Adipocyte (in vitro differentiated cells): Measurements from ENCODE around the gene ST6GALNAC6.
A peak's percentile ranks its signal among the peaks of the same experiment; 100 is the strongest.
"Not testable (repeated sequence)": the region's sequence is repeated elsewhere in the genome, so short reads cannot be mapped to it uniquely, and the experiment has no call there.

Experiments used
- DNase-seq: peaks from one replicate; pipeline ENCODE4 v3.0.0-alpha.2; 2015; ENCODE audit warnings: low read depth
- H3K27me3 ChIP-seq: replicated peaks from 2 replicates; pipeline ENCODE4 v1.7.0; 2013; ENCODE audit warnings: mild to moderate bottlenecking, low read length, moderate library complexity; ENCODE audit not compliant: control insufficient read depth, insufficient read depth
- H3K36me3 ChIP-seq: 2 replicates; pipeline ENCODE4 v1.7.0; 2013; ENCODE audit warnings: low read length, mild to moderate bottlenecking, moderate library complexity; ENCODE audit not compliant: control insufficient read depth, insufficient read depth, severe bottlenecking
- H3K4me1 ChIP-seq: 2 replicates; pipeline ENCODE4 v1.7.0; 2013; ENCODE audit warnings: mild to moderate bottlenecking, low read length, moderate library complexity; ENCODE audit not compliant: control insufficient read depth, insufficient read depth
- H3K4me3 ChIP-seq: 2 replicates; pipeline ENCODE4 v1.7.0; 2013; ENCODE audit warnings: mild to moderate bottlenecking, low read length, moderate library complexity
- H3K9ac ChIP-seq: 2 replicates; pipeline ENCODE4 v1.7.0; 2013; ENCODE audit warnings: mild to moderate bottlenecking, low read length, moderate library complexity
- H3K9me3 ChIP-seq: 2 replicates; pipeline ENCODE4 v1.7.0; 2013; ENCODE audit warnings: mild to moderate bottlenecking, low read length, moderate library complexity; ENCODE audit not compliant: control insufficient read depth

ST6GALNAC6 gene

DNA sequence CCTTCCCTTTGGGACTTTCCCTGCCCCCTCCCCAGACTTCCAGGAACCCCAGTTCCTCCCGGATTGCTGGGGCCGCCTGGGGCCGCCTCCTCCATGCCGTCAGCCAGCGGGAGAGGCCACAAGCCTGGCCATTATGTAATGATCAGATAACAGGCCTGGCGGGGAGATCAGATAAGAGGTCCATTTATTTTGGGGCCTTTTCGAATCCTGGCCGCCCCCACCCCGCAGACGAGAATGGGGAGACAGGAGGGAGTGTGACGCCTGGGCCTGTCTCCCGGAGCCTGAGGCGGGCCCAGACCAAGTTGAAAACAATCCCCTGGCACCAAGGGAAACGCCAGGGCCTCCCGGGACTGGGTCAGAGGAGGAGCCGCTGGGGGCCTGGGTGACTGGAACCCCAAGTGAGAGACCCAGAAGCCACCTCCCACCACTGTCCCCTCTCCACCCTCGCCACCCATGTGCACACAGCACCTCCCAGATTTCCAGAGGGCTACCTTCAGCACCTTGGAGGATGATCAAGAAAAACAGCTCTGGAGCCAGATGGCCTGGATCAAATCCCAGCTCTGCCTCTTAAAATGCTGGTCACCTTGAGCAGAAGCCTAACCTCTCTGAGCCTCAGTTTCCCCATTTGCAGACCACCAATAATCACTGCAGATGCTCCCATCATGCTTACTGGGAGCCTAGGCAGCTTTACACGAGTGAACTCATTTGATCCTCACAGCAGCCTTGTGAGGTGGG lies 52.8 kb downstream of the ST6GALNAC6 start:
- peaks cover 49% of the 10 kb centered on the region for H3K36me3 ChIP-seq
- DNase-seq = no peak
- no peaks in the 10 kb centered on the region for H3K27me3 ChIP-seq
- peaks cover 12% of the 10 kb centered on the region for H3K9me3 ChIP-seq
- H3K4me1 ChIP-seq = peaks cover 62% of the 10 kb centered on the region
- peak overlapping the region; percentile 25 for H3K4me3 ChIP-seq
- peak overlapping the region; percentile 39 for H3K9ac ChIP-seq

DNA sequence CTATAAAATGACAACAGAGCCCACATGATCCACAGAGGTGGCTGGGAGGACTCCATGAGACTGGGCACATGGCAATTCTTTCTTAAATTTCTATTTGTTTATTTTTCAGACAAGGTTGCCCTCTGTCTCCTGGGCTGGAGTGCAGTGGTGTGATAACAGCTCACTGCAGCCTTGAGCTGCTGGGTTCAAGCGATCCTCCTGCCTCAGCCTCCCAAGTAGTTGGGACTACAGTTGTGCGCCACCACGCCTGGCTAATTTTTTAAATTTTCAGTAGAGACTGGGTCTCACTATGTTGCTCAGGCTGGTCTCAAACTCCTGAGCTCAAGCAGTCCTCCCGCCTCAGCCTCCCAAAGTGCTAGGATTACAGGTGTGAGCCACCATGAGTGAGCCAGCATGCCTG lies 53.8 kb downstream of the ST6GALNAC6 start:
- Histone ChIP-seq H3K9me3 (peaks cover 12% of the 10 kb centered on the region), H3K36me3 (peaks cover 53% of the 10 kb centered on the region), H3K4me1 (peaks cover 53% of the 10 kb centered on the region), H3K9ac (peak overlapping the region; percentile 69), H3K4me3 (peak overlapping the region; percentile 25)
- not testable (repeated sequence) for H3K27me3 ChIP-seq, DNase-seq

DNA sequence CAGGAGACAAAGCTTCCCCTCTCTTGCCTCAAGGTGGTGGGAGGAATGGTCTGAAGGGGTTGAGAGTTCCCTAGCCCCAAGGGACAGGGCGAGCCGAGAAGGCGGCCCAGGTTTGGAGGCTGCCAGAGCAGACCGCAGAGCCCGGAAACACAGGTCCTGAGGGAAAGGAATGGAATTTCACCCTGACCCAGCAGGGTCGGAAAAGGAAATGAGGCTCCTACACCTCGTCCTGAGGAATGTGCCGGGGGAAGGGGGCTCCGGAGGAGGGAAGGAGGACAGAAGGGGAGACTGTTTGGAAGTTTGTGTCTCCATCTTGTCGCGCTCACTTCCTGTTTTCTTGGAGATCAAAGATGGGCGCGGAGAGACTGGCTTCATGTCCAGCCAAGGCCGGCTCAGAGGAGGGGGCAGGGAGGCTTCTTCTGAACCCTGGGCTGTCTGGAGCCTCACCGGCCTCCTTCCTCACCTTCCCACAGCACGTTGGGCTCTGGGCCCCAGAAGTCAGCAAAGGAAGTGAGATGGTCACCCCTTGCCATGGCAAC lies 54.5 kb downstream of the ST6GALNAC6 start:
- Histone ChIP-seq H3K27me3 (no peaks in the 10 kb centered on the region), H3K4me1 (peaks cover 52% of the 10 kb centered on the region), H3K9ac (peak overlapping the region; percentile 69), H3K9me3 (peaks cover 12% of the 10 kb centered on the region), H3K4me3 (no peak overlapping the region), H3K36me3 (peaks cover 53% of the 10 kb centered on the region)
- no peak for DNase-seq

DNA sequence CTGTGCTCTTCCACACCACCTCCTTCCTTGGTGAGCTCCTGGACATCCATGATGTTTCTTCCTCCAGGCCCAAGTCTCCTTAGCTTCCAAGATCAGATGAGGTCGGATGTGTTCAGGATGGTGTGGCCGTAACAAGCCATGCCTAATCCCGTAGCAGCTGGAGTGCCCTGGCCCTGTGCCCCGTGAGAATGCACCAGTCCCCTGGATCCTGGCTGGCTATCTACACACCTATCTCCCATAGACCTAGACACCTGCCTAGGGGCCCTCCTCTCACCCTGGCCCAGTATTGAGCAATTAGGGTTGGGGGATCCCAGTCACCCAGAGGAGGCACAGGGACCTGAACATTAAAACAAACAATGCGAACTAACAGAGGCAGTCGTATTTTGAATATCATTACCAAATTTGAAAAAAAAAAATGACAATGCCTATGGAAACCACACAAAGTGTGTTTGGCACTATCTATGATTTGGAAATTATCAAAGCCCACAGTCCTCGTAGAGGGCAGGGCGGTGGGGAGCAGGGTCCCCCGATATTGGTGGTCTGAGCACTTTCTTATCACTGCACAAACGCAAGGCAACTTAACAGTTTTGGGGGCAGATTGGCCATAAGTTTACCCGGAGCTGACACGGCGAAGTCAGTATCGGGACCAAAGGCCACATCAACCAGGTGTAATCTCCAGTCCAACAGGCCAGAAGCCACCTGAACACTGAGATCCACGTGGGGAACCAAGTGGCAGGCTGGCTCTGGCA lies 58.1 kb downstream of the ST6GALNAC6 start:
- Histone ChIP-seq H3K9ac (peak overlapping the region; percentile 94), H3K4me3 (no peak overlapping the region), H3K36me3 (peaks cover 35% of the 10 kb centered on the region), H3K27me3 (no peaks in the 10 kb centered on the region), H3K9me3 (no peaks in the 10 kb centered on the region), H3K4me1 (peaks cover 59% of the 10 kb centered on the region)
- no peak for DNase-seq

DNA sequence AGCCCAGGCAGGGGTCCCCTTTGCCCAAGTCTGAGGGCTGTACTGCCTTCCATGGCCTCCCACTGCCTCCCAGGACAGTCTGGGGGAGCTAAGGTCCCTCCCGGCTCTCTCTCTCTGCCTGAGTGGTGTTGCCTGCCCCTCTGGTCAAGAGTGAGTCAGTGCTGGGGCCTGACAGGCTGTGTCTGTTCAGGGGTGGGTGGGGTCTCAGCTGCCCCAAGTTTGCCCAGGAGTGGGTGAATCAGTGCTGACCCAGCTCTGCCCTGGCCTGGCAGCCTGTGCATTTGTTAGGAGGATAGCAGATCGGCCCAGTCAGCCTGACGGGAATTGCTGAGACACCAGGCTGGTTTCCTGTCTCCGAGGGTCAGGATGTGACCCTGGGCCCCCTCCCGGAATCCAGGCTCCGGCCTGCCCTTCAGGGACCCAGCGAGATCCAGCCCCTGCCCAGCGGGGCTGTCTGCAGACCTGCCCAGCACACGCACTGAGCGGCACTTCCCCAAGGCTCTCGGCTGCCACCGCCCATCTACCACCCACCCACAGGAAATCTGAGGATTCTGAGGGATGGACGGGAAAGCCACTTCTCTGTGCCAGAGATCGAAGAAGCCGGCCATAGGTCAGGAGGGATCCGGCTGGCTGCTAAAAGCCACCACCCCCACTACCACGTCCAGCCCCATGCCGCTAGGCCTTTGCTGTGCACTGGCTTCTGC lies 60.9 kb downstream of the ST6GALNAC6 start:
- peak overlapping the region; percentile 94 for H3K9ac ChIP-seq
- peak; percentile 89 for DNase-seq
- peaks cover 62% of the 10 kb centered on the region for H3K4me1 ChIP-seq
- H3K36me3 ChIP-seq = peaks cover 35% of the 10 kb centered on the region
- no peaks in the 10 kb centered on the region for H3K9me3 ChIP-seq
- no peaks in the 10 kb centered on the region for H3K27me3 ChIP-seq
- H3K4me3 ChIP-seq = peak overlapping the region; percentile 70

DNA sequence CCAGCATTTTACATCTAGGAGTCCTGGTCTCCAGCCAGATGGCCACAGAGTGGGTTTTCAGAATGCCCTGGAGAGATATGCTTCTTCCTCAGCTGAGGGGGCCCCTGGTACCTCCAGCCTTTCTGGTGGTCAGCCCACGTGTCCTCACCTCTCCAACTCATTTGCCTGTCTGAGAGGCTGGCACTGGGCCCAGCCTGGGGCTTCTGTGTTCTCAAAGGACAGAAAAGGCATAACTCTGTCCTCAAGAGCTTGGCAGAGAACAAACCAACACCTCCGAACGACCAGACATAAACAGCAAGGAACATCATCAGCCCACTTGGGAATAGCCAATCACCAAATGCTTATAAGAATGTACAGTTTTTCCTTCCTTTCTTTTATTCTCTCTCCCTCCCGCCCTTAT lies 62.1 kb downstream of the ST6GALNAC6 start:
- Histone ChIP-seq H3K27me3 (no peaks in the 10 kb centered on the region), H3K9ac (peak overlapping the region; percentile 94), H3K4me1 (peaks cover 71% of the 10 kb centered on the region), H3K9me3 (no peaks in the 10 kb centered on the region), H3K36me3 (peaks cover 28% of the 10 kb centered on the region), H3K4me3 (peak overlapping the region; percentile 70)
- DNase-seq = peak; percentile 32

DNA sequence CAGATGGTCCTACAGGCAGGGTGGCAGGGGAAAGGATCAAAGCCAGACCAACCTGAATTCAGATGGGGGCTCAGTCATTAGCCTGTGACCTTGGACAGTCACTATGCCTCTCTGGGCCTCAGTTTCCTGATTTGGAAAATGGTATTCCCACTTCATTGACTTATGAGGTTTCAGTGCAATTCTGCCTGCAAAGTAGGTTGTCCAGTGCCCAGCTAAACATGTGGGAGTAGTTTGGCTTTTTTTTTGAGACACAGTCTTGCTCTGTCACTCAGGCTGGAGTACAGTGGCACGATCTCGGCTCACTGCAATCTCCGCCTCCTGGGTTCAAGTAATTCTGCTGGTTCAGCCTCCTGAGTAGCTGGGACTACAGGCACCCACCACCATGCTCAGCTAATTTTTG lies 62.8 kb downstream of the ST6GALNAC6 start:
- not testable (repeated sequence) for H3K27me3 ChIP-seq, H3K9me3 ChIP-seq, DNase-seq
- H3K4me1 ChIP-seq = peaks cover 77% of the 10 kb centered on the region
- H3K36me3 ChIP-seq = peaks cover 22% of the 10 kb centered on the region
- H3K9ac ChIP-seq = peak overlapping the region; percentile 94
- peak overlapping the region; percentile 5 for H3K4me3 ChIP-seq

DNA sequence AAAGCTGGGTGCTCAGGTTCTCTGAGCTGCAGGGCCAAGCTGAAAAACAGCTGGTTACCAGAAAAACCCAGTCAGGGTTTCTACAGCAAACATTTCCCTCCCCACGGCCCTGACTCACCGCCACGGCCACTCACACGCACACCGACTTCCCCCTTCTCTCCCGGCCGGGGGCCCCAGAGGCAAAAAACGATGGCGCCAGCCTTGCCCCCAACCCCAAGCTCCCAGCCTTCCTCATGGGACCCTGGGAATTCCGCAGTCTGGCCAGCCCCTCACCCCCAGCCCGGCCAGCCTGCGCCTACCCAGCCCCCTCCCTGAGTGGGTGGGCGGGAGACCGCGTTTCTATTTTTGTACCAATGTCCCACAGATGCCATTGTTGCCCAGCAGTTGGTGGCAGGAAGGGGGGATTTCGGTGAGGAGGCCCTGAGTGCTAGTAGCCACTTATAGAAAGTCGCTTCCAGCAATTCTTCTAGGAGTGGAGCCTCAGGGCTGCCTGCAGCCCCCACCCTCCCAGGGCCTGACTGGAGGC lies 63.3 kb downstream of the ST6GALNAC6 start:
- DNase-seq = peak; percentile 91
- Histone ChIP-seq H3K36me3 (peaks cover 17% of the 10 kb centered on the region), H3K4me3 (peak overlapping the region; percentile 5), H3K4me1 (peaks cover 77% of the 10 kb centered on the region), H3K9me3 (no peaks in the 10 kb centered on the region), H3K9ac (peak overlapping the region; percentile 94), H3K27me3 (no peaks in the 10 kb centered on the region)
